Thyroid gland (tissue), 4 donors: ENCODE data around the gene HOXC11. TPM values are rescaled to one million over a fixed set of nuclear protein-coding genes. Genes with fewer than 3 reads are reported as not detected.
A peak's percentile ranks its signal among the peaks of the same experiment; 100 is the strongest.

Source experiments
- DNase-seq, 2 donors: peaks; one replicate each; pipeline ENCODE4 v3.0.0-alpha.2; 2019
- H3K27ac ChIP-seq, 3 donors: fragments of 200-600 bp; sonication (generic); 1 replicate in 2 of 3; 2 replicates in 1 of 3; pipeline ENCODE4 v1.5.1; 2016 to 2019; ENCODE audit warnings: mild to moderate bottlenecking in 1 of 3, moderate library complexity in 1 of 3
- H3K27me3 ChIP-seq: fragments of 200-600 bp; sonication (generic); one replicate; pipeline ENCODE4 v1.5.1; 2019
- H3K36me3 ChIP-seq, 2 donors: fragments of 200-600 bp; sonication (generic); one replicate each; pipeline ENCODE4 v1.5.1; 2016 to 2019
- H3K4me1 ChIP-seq, 2 donors: fragments of 200-600 bp; sonication (generic); one replicate each; pipeline ENCODE4 v1.5.1; 2017 to 2019
- H3K4me3 ChIP-seq, 3 donors: fragments of 200-600 bp; sonication (generic); replicated peaks in 1 of 3; 1 replicate in 2 of 3; 2 replicates in 1 of 3; pipeline ENCODE4 v1.5.1; 2016; ENCODE audit warnings: mild to moderate bottlenecking in 1 of 3
- H3K9me3 ChIP-seq: fragments of 200-600 bp; sonication (generic); one replicate; pipeline ENCODE4 v1.5.1; 2017
- POLR2A ChIP-seq, 2 donors: fragments of 450-650 bp; IDR thresholded peaks; one replicate each; pipeline ENCODE4 v1.6.1; 2017; ENCODE audit warnings: antibody characterized with exemption in 2 of 2, mild to moderate bottlenecking in 2 of 2, moderate library complexity in 1 of 2
- WGBS, 2 donors: methylation state at CpG; one replicate each; pipeline ENCODE4 v1.1.5; 2017; 5-methylcytosine and 5-hydroxymethylcytosine counted together
- intact Hi-C: fragments of 100-400 bp; cut with DNase I; formaldehyde crosslinking; loops from one replicate; pipeline ENCODE4 v1.15.1; 2023
- total RNA-seq, 4 donors: library from RNA; depleted of rRNA; stranded (reverse); fragments of >200 nt; gene quantifications; one replicate each; pipeline ENCODE4 v1.2.3, GENCODE V29; 2016
- TF ChIP-seq, protein P1 (sequence below), 6 experiments: fragments of 200-600 bp in 3 of 6; fragments of 450-650 bp in 3 of 6; sonication (generic) in 3 of 6; IDR thresholded peaks; one replicate each; pipeline ENCODE4 v1.5.1; 2016 to 2019; ENCODE audit warnings: antibody characterized with exemption in 6 of 6, mild to moderate bottlenecking in 2 of 6, inconsistent platforms in 1 of 6, moderate library complexity in 1 of 6

HOXC11 gene
- total RNA-seq, 4 donors from 2014 or later = not detected

DNA sequence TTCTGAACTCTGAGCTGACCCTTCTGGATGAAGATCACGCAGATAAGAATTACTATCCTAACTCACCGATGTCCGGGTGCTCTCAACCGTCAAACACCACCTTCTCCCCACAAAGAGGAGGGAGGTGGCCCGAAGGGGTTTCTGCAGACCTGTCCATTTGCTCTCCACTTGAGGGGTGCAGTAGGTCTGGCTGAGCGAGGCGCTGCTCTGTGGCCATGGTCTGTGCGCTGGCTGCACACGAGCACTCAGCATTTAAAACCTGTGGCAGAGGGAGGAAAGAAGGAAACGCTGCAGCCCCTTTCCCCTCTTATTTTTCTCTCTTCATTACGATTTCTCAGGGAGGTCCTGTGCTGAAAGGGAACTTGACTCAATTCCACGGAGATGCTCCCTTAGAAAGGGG lies 35.8 kb upstream of the HOXC11 start:
- peaks cover 0 to 20% of the 10 kb centered on the region in 2 donors for H3K4me1 ChIP-seq
- TF ChIP-seq POLR2A (IDR thresholded peaks at IDR 0.05) = no peak
- no peaks in the 10 kb centered on the region for H3K36me3 ChIP-seq
- H3K27ac ChIP-seq = no peak overlapping the region
- intact Hi-C loops = no loop called here
- no peak overlapping the region for H3K4me3 ChIP-seq
- no peaks in the 10 kb centered on the region for H3K9me3 ChIP-seq
- no peak for DNase-seq
- peaks cover 46% of the 10 kb centered on the region for H3K27me3 ChIP-seq
- WGBS, 2 donors = 7 to 9% methylated on average over 12 of the region's 12 CpGs

DNA sequence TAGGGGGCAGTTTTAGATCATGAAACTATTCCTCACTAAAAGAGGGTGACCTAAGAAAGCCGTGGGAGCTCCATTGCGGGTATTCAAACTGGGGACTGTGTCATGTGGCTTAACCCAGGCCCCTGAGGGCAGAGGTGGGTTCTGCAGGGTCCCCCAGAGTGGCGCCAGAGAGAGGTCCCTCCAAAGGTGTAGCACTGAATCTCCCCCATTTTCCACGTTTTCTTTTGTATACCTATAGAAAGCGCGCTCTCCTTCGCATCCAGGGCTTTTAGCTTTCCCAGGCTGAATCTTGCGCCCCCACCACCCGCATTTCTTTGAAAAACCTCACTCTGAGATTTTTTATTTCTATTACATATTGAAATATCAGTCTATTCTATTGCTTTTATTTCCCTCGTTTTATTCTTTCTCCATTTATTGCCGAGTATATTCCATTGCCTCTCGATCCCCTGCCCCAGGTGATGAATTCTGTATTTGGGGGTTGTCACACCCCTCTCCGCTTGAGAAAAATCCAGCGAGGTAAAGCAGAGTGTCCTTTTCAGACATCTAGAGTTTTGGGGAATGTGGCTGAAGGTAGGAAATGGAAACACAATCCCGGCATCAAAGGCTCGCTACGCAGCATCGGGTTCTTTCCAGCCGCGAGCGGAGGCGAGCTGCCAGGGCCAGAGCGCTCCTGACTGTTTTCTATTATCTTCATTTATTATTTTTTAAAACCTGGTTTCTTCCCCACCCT lies 35.2 kb upstream of the HOXC11 start:
- no peak for TF ChIP-seq POLR2A (IDR thresholded peaks at IDR 0.05)
- TF ChIP-seq, protein P1, sequence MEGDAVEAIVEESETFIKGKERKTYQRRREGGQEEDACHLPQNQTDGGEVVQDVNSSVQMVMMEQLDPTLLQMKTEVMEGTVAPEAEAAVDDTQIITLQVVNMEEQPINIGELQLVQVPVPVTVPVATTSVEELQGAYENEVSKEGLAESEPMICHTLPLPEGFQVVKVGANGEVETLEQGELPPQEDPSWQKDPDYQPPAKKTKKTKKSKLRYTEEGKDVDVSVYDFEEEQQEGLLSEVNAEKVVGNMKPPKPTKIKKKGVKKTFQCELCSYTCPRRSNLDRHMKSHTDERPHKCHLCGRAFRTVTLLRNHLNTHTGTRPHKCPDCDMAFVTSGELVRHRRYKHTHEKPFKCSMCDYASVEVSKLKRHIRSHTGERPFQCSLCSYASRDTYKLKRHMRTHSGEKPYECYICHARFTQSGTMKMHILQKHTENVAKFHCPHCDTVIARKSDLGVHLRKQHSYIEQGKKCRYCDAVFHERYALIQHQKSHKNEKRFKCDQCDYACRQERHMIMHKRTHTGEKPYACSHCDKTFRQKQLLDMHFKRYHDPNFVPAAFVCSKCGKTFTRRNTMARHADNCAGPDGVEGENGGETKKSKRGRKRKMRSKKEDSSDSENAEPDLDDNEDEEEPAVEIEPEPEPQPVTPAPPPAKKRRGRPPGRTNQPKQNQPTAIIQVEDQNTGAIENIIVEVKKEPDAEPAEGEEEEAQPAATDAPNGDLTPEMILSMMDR (IDR thresholded peaks at IDR 0.05) = no peak
- H3K27me3 ChIP-seq = peaks cover 47% of the 10 kb centered on the region
- H3K4me1 ChIP-seq = peaks cover 0 to 20% of the 10 kb centered on the region in 2 donors
- H3K36me3 ChIP-seq = no peaks in the 10 kb centered on the region
- no peaks in the 10 kb centered on the region for H3K9me3 ChIP-seq
- no peak overlapping the region for H3K4me3 ChIP-seq
- intact Hi-C loops = no loop called here
- H3K27ac ChIP-seq = no peak overlapping the region
- 15 to 17% methylated on average over 23 of the region's 23 CpGs for WGBS, 2 donors
- DNase-seq = no peak

DNA sequence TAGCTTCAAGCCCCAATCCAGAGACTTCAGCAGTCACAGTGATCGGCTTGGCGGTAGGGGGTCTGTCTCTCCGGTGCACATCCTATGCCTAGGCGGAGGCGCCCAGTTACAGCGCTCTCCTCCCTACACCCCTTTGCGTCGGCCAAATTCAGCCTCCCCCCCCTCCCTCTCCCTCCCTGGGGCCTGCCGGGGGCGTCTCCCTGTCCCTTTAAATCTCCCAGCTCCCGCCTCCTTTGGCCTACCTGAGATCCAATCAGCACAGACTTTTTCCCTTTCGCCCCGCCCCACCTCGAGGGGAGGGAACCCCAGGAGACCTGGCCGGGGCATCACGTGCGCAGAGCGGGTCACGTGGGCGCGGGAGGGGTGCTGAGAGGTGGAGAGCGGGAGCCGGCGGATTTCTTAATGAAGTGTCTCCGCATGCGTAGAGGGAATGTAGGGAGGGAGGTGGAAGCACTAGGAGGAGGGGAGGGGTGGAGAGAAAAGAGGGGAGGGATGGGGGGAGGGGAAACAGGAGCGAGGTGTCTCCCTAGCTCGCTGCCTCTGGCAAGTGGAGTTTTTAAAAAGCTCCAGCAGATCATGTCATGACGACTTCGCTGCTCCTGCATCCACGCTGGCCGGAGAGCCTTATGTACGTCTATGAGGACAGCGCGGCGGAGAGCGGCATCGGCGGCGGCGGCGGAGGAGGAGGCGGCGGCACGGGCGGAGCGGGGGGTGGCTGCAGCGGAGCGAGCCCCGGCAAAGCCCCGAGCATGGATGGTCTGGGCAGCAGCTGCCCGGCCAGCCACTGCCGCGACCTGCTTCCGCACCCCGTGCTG lies 34.4 kb upstream of the HOXC11 start, which contains the start of gene HOXC13:
TSS of gene HOXC13 (plus strand) at position 506 of the 815 bp plus-strand sequence. CDS start at position 582, 76 bp downstream.
- intact Hi-C loops = no loop called here
- peaks cover 51% of the 10 kb centered on the region for H3K27me3 ChIP-seq
- TF ChIP-seq, protein P1 (IDR thresholded peaks at IDR 0.05) = no peak
- no peak for TF ChIP-seq POLR2A (IDR thresholded peaks at IDR 0.05)
- H3K4me1 ChIP-seq = peaks cover 0 to 20% of the 10 kb centered on the region in 2 donors
- H3K36me3 ChIP-seq = no peaks in the 10 kb centered on the region
- no peak within 1 kb of the TSS for H3K27ac ChIP-seq
- peak; percentile 42 to 52 for DNase-seq
- no peaks in the 10 kb centered on the region for H3K9me3 ChIP-seq
- no peak within 1 kb of the TSS for H3K4me3 ChIP-seq
- 3 to 5% methylated on average over 37 to 49 of the region's 56 CpGs for WGBS, 2 donors

DNA sequence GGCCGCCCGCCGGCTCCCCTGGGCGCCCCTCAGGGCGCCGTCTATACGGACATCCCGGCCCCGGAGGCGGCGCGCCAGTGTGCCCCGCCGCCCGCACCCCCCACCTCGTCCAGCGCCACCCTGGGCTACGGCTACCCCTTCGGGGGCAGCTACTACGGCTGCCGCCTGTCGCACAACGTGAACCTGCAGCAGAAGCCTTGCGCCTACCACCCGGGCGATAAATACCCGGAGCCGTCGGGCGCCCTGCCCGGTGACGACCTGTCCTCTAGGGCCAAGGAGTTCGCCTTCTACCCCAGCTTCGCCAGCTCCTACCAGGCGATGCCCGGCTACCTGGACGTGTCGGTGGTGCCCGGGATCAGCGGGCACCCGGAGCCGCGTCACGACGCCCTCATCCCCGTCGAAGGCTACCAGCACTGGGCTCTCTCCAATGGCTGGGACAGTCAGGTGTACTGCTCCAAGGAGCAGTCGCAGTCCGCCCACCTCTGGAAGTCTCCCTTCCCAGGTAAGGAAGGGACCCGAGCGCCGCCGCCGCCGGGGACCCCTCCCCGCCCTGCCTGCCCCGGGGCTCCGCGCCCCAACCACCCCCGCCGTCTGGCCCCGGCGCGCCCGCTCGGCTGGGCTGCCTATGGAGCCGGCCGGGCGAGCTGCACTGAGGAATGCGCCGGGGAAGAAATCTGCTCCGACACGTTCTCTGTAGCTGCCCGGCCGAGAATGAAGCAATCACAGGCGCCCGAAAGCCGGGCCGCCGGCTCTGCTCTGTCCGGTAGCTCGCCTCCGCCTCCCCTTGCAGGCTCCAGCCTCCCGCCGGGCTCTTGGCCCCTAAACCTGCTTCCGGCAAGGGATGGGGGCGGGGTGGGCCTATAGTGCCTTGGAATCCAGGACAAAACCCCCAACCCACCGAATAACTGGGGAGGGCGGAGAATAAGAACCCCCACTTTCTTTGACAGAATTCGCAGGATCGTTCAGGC lies 33.5 kb upstream of the HOXC11 start:
- no peak overlapping the region for H3K27ac ChIP-seq
- no peaks in the 10 kb centered on the region for H3K36me3 ChIP-seq
- no peaks in the 10 kb centered on the region for H3K9me3 ChIP-seq
- H3K27me3 ChIP-seq = peaks cover 56% of the 10 kb centered on the region
- intact Hi-C loops = no loop called here
- H3K4me3 ChIP-seq = no peak overlapping the region
- 2 to 4% methylated on average over 15 to 21 of the region's 91 CpGs for WGBS, 2 donors
- peak in 1 of 2 donors; percentile 23 for DNase-seq
- peaks cover 0 to 20% of the 10 kb centered on the region in 2 donors for H3K4me1 ChIP-seq
- TF ChIP-seq, protein P1 (IDR thresholded peaks at IDR 0.05) = no peak
- no peak for TF ChIP-seq POLR2A (IDR thresholded peaks at IDR 0.05)

DNA sequence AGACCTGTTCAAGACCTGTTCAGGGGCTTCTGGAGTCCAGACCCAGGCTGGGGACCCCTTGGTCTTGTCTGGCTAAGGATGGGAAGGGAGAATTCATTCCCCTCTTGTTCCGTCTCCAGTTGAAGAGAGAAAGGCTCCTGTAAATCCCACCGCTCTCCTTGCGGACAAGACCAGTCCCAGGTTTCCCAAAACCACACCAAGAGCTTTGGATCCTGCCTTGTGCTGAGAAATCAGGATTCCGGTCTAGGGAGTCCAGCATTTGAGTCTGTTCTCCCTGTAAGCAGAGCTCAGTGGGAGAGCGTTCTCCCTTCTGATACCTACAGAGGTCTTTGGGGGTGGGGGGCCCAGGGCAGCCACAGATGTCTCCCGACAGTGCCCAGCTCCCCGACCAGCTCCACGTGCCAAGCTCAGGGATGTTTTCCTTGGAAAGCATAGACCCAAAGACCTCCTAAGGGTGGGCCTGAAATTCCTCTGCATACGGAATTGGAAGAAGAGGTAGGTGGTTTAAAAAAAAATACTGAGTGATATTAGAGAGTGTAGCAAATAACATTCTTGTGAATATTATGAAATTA lies 32.4 kb upstream of the HOXC11 start:
- Histone ChIP-seq H3K27me3 (peaks cover 57% of the 10 kb centered on the region), H3K4me3 (no peak overlapping the region)
- no peak for TF ChIP-seq POLR2A (IDR thresholded peaks at IDR 0.05)

More for the DNA sequence above, 32.4 kb upstream of the HOXC11 start:
- Histone ChIP-seq H3K9me3 (no peaks in the 10 kb centered on the region), H3K27ac (no peak overlapping the region), H3K36me3 (no peaks in the 10 kb centered on the region), H3K4me1 (peaks cover 0 to 19% of the 10 kb centered on the region in 2 donors)
- no peak for DNase-seq
- 10 to 17% methylated on average over 7 to 9 of the region's 9 CpGs for WGBS, 2 donors
- intact Hi-C loops = no loop called here
